NCI-H187 (cell line): Measurements from ENCODE around the gene JPH3.

ENCODE experiments used
- DNase-seq, 2 experiments: peaks; one replicate each; lab custom pipeline; 2025; lab: John Stamatoyannopoulos, UW

The JPH3 gene

DNA sequence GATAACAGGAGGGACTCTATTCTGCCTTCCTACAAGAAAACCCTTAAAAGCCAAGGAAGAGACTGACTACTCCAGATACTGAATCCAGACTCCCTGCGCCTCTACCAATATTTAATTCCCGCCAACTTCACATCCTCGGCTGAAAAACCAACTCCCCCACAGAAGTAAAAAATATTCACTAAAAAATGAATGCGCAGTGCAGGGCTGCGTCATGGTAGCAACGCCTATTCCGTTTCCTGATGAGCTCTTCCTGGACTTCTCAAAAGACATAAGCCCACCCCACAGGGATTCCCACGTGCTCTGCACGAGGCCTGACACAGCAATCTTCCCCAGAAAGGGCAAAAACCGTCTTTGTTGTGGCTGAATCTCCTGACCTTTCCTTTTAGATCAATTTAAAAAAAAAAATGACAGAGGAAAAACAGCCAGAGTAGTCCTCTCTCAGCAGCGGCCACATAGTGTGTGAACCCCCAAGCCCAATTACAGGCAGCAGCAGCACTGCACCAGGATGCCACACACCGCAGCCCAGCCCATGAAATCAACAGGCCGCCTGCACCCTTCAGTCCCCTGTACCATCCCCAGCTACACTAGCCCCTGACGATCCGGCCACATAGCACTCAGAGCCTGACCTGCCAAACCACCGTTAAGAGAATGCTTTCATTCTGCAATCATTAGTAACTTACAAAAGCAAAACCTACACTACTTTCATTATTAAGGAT is 139.6 kb downstream of the JPH3 start:
- no peak for DNase-seq

DNA sequence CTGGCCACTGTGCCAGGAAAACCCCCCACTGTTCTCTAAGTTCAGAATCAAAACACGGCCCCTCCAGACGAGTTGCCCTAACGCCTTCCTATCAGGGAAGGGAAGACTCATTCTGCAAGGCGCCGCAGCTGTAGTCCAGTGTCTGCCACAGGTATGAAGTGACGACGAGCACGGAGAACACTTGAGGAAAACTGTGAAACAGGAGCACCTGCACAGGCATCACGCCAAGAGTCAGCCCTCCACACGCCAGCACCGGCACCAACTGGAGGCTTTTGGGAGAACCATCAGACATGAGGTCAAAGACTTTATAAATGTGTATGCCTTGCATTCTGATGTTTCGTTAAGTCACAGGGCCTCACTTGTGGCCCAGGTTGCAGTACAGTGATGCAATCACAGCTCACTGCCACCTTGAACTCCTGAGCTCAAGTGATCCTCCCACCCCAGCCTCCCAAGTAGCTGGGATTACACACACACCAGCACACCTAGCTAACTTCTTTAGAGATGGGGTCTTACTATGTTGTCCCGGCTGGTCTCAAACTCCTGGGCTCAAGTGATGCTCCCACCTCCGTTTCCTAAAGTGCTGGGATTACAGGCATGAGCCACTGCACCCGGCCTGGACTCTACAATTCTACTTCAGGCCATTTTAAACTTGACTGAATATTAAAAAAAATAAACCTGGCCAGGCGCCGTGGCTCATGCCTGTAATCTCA is 140.6 kb downstream of the JPH3 start:
- no peak for DNase-seq

GRCh38 chr16:87744750-87745514 is 142.6 kb downstream of the JPH3 start:
- DNase-seq, result no peak

GRCh38 chr16:87746178-87746577 is 143.9 kb downstream of the JPH3 start:
- DNase-seq, result no peak
